SW 1271 (cell line): ENCODE results near the gene CLMP.
"Not testable (repeated sequence)": the region's sequence is repeated elsewhere in the genome, so short reads cannot be mapped to it uniquely, and the experiment has no call there.

Source experiments
- DNase-seq, 2 experiments: peaks; one replicate each; lab custom pipeline; 2025; lab: John Stamatoyannopoulos, UW

The CLMP gene

DNA sequence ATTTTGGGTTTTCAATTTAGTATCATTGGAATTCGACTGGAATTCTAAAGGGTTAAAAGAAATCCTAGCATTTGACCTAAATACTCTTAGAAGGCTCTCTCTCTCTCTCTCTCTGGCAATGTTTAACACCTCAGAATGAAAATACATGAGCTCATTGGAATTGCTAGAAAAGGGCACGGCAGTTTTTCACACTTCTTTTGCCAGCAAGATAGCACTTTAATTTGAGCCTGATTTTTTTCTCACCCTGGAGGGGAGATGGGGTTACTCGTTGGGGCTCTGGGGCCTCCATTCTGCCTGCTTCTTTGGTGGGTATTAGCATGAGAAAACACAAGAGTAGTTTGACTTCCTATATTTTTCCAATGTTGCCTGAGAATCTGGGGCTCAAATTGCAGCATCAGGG lies 22.8 kb upstream of the CLMP start:
- no peak for DNase-seq

GRCh38 chr11:123216249-123216648 lies 21.2 kb upstream of the CLMP start:
- no peak for DNase-seq

GRCh38 chr11:123214940-123215339 lies 19.9 kb upstream of the CLMP start:
- no peak for DNase-seq

- DNase-seq = no peak
Measured at GRCh38 chr11:123214396-123214795, 19.3 kb upstream of the CLMP start.

DNA sequence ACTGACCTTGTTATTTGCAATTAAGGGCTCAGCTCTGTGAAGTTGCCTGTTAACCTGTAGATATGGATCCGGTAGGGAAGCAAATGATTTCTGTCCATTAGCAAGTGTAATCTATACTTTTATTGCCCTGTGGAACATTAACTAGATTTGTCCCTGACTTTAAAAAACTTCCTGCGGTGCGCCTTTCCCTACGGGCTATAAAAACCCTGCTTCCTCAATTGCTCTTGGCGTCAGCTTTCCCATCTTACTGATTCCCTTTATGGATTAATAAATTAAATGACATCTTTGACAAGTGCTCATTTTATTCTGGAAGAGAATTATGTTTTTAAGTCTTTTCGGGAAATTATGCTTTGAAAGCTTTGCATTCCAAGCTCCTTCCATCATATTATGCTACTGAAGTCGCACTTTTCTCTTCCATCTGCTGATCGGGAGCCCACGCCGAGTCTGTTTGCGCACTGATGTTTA lies 18.3 kb upstream of the CLMP start:
- DNase-seq = no peak

- DNase-seq = no peak
Measured at GRCh38 chr11:123212406-123212805, 17.4 kb upstream of the CLMP start.

- DNase-seq = no peak
Measured at GRCh38 chr11:123211981-123212380, 16.9 kb upstream of the CLMP start.

DNA sequence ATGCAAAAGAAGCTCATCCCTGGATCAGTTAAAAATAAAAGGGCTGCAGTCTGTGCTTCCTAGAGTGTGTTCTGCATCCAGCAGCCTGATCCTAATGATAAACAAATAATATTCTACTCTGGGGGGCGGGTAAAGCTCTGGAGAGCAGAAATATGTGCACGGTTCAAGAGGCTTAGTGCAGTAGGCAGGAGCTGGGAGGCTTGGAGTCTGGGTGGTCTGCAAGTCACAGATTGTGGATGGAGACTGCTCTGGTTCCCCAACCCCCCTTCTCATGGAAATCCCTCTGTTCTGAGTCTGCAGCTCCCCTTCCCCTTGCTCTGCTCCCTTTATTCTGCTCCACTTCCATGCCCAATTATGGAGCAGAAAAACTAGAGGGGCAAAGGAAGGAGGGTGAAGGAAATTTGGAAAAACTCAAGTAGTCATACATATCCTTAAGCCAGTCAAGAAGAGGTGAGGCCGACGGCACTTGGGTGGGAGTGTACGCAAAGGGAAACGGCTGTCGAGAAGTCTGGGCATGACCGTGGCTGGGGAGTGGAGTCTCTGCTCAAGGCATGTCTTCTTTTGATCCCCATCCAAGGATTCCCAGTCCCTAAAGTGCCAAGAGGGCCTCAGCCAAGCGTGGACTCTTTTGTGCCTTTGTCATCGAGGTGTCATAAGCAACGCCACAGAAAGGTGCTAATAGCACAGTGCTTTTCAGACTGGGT lies 16.3 kb upstream of the CLMP start:
- no peak for DNase-seq

- no peak for DNase-seq
Measured at GRCh38 chr11:123209591-123209990, 14.5 kb upstream of the CLMP start.

GRCh38 chr11:123206791-123207434 lies 11.9 kb upstream of the CLMP start:
- DNase-seq = no peak

DNA sequence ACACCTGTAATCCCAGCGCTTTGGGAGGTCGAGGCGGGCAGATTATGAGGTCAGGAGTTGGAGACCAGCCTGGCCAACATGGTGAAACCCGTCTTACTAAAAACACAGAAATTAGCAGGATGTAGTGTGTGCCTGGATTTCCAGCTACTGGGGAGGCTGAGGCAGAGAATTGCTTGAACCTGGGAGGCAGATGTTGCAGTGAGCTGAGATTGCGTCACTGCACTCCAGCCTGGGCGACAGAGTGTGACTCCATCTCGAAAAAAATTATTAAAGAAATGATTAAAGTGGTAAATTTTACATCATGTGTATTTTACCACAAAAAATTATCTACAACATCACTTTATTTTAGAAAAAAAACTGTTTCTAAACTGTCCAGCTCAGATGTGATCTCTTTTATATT lies 11.0 kb upstream of the CLMP start:
- not testable (repeated sequence) for DNase-seq

DNA sequence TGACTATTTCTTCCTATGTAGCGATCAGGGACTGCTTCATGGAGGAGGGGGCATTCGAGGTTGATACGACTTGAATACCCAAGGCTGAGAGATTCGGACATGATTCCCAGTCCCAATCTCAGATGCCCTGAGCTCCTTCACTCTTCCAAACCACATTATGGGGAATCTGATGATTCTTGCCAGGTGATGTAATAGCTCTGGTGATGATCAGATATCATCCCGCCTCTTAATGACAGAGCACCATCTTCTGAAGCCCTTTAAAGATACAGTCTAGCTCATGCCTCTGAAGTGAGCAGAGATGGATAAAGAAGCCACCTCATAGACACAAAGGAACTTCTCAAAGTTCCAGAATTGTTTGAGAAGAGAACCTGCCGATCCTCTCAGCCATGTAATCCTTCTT lies 8.9 kb upstream of the CLMP start:
- DNase-seq = no peak

DNA sequence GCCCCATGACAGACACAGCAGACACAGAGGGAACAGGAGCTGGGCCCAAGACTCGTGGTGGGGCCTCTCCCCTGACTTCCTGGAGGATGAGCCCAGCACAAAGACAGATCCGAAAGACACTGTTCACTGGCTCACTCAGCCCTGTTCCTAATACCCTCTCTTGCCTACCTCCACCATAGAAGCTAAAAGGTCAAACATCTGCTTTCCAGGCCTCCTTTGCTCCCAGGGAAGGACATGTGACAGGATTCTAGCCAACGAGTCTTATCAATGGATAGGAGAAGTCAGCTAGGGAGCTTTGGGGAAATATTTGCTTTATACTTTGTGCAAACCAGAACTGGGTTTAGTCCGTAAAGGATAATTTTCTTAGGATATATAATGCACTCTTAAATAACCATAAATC lies 8.4 kb upstream of the CLMP start:
- DNase-seq = no peak

DNA sequence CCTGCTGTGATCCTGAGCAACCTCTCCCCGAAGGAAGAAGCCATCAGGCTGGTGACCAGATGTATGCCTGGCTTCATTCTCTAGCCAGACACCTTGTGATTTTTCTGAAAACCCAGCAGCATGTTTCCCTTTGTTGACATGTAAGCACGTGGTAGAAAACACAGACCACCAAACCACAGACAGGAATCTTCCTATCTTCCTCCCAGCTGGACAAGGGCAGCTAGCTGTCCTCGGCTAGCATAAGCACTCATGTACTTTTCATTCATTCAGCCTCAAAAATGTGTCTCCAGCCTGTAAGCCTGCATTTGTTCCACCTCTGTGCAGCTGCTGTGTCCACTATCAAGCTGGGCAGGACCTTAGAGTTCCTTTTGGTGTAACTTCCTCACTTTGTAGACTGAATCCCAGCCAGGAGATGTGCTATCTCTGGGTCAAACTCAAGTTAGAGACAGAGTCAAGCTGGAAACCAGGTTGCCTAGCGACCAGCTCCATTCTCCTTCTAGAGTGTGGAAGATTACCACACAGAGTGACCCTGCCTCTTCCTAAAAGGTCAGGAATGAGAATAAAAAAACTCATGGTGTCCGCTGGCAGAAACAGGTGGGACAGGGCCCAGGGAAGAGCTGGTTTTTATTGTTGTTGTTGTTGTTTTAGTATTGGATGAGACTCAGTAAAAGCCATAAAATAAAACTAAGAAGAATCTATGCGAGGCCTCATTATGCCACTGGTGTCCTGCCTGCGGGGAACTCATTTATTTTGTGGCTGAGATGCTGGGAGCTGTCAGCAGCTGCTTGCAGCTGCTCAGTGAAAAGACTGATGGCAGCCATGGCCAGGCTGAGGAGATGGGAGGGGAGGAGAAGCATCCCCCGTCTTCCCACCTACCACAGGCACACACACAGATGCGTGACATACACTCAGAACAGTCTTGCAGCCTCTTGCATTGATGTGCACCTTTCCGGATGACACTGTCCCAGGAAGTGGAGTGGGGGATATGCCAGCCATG lies 7.4 kb upstream of the CLMP start:
- DNase-seq = no peak

GRCh38 chr11:123200264-123200663 lies 5.2 kb upstream of the CLMP start:
- no peak for DNase-seq

GRCh38 chr11:123197711-123198110 lies 2.7 kb upstream of the CLMP start:
- DNase-seq = no peak

GRCh38 chr11:123196060-123196714 lies 1.1 kb upstream of the CLMP start:
- DNase-seq = no peak

- no peak for DNase-seq
Measured at GRCh38 chr11:123194337-123195187, 486 bp downstream of the CLMP start.

DNA sequence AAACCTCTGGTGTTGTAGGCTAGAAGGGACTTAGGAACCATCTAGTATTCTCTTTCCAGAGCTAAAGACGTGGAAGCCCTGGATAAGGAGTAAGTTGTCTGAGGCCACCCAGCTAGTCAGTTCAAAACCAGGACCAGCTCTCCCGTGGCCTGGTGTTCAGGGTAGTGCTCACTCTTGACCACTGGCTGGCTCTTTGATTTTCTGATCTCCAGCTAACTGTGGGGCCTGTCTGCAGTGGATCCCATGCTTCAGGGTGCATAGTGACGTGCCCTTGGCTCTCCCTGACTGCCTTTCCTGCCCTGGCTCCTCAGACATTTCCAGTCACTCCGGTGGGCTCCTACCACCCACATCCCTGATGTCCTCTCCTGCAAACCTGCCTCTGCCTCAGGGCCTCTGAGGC lies 1.3 kb downstream of the CLMP start:
- no peak for DNase-seq

DNA sequence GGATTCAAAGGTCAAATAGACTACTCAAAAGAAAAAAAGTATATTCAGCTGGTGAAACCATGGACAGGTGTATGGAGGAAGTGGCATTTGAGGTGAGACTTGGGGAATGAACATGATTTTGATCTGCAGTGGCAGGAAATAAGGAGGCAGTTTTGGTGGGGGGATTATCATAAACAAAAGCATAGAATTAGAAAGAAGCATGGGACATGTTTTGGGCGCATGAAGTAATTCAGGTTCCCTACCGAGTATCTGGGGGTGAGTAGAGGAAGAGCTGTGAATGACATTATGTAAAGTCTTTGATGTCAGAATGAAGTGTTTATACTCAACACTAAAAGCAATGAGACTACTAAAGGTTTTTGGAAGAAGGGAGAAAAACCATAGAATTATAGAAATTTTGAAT lies 3.1 kb downstream of the CLMP start:
- DNase-seq = no peak

DNA sequence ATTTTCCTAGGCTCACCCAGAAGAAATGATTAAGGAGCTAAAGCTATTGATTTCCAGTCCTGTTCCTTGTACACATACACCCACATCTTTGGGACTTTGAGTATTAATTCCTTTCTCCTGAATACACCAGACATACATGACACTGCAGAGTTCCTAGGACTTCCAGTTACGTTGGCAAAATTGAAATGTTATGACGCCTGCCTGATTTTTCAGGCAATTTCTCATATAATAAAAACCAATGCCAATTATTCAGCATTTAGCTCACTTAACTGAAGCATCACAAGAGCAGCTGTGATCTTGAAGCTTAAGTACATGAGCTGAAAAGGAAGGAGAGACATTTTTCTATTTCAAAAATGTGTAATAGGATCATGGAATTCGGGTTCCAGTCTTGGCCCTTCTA lies 4.5 kb downstream of the CLMP start:
- DNase-seq = no peak
